Heart left ventricle (tissue), 16 donors: ENCODE results near the gene MGAT3. TPM values are rescaled to one million over a fixed set of nuclear protein-coding genes. Genes with fewer than 3 reads are reported as not detected.

Experiments
- ATAC-seq, 4 donors: fragments of 200-7000 bp; cut with Tn5 transposase; one replicate each; pipeline ENCODE4 v1.9.1; 2020 to 2022; ENCODE audit warnings: moderate library complexity in 4 of 4, mild to moderate bottlenecking in 3 of 4, moderate number of reproducible peaks in 1 of 4
- DNase-seq, 5 donors: peaks; one replicate each; pipeline ENCODE4 v3.0.0-alpha.2; 2020
- H3K27ac ChIP-seq, 12 donors: fragments of 200-600 bp; sonication (generic) in 4 of 12; one replicate each; pipeline versions ENCODE4 v1.5.0 to v1.8.0; 2016 to 2022; ENCODE audit warnings: mild to moderate bottlenecking in 2 of 12
- H3K27me3 ChIP-seq, 9 donors: fragments of 200-600 bp; sonication (generic) in 2 of 9; one replicate each; pipeline versions ENCODE4 v1.5.1 to v1.8.0; 2016 to 2022; ENCODE audit warnings: mild to moderate bottlenecking in 3 of 9
- H3K36me3 ChIP-seq, 9 donors: fragments of 200-600 bp; sonication (generic) in 2 of 9; one replicate each; pipeline versions ENCODE4 v1.5.0 to v1.8.0; 2018 to 2022; ENCODE audit warnings: mild to moderate bottlenecking in 2 of 9
- H3K4me1 ChIP-seq, 12 donors: fragments of 200-600 bp; sonication (generic) in 4 of 12; one replicate each; pipeline versions ENCODE4 v1.5.0 to v1.8.0; 2016 to 2022; ENCODE audit warnings: mild to moderate bottlenecking in 3 of 12
- H3K4me3 ChIP-seq, 12 donors: fragments of 200-600 bp; sonication (generic) in 4 of 12; one replicate each; pipeline versions ENCODE4 v1.5.0 to v1.8.0; 2017 to 2022; ENCODE audit warnings: mild to moderate bottlenecking in 9 of 12, moderate library complexity in 4 of 12
- H3K9me3 ChIP-seq, 12 donors: fragments of 200-600 bp; sonication (generic) in 4 of 12; one replicate each; pipeline versions ENCODE4 v1.5.0 to v1.8.0; 2016 to 2022; ENCODE audit warnings: mild to moderate bottlenecking in 1 of 12
- POLR2A ChIP-seq, 2 donors: fragments of 450-650 bp; IDR thresholded peaks; one replicate each; pipeline ENCODE4 v1.6.1; 2017; ENCODE audit warnings: antibody characterized with exemption in 2 of 2, mild to moderate bottlenecking in 2 of 2, moderate library complexity in 2 of 2
- WGBS, 4 donors: extraction: QIAGEN DNeasy Blood & Tissue Kit in 2 of 4; methylation state at CpG; one replicate each; pipeline versions ENCODE4 v1.1.5 to v1.1.7; 2013 to 2018; 5-methylcytosine and 5-hydroxymethylcytosine counted together
- intact Hi-C, 10 donors: fragments of 100-400 bp; cut with DNase I; formaldehyde crosslinking; loops; one replicate each; pipeline versions ENCODE4 v1.11.1 to v1.14.2; 2022
- polyA plus RNA-seq, 2 donors: library from polyadenylated mRNA; stranded (reverse); fragments of 200-250 nt; gene quantifications; one replicate each; pipeline ENCODE4 v1.2.3, GENCODE V29; 2013
- total RNA-seq, 9 donors: library from RNA; depleted of rRNA in 2 of 9; stranded (reverse); fragments of >200 nt in 2 of 9; fragmentation: NEBNext Ultra II Directional in 3 of 9; extraction: Animal tissue kit (Norgen Biotek cat#: 25700) in 3 of 9; gene quantifications; one replicate each; pipeline versions ENCODE4 v1.1.0 to v1.2.4, GENCODE V29; 2016 to 2023
- TF ChIP-seq, protein P1 (sequence below), 12 donors: fragments of 200-600 bp; sonication (generic) in 4 of 12; IDR thresholded peaks; one replicate each; pipeline versions ENCODE4 v1.5.0 to v1.8.0; 2018 to 2022; ENCODE audit warnings: antibody characterized with exemption in 12 of 12, mild to moderate bottlenecking in 5 of 12
- donor health status: ischemic (EF 13 %, LVEDD 7.1; RV severe dilation, severe dysfunction).
- donor health status: healthy with polysubstance abuse.
- donor health status: DM: no; HTN: yes; CAD: no.
- donor health status: DM: no; HTN: no; CAD: no.
- donor health status: ischemic (EF 25% LVEDD 6.9; RV normal size, moderate dysfunction).
- donor health status: ischemic (EF 25% LVEDD 5.7; RV mildly dilated, moderate dysfunction).
- donor health status: healthy.
- donor health status: DM: yes; HTN: yes; CAD: no.
- donor health status: ischemic (EF 35%, LVEDD 5.7; RV mildly dilated, moderate dysfunction).
- donor health status: nonischemic (EF 11% LVEDD 7.7; RV severe dilation, severe dysfunction).
- donor health status: DM: yes; HTN: yes; CAD: no.
- donor health status: PGD.
- donor health status: ischemic (EF 29% LVEDD 5.4; RV normal size, mild dysfunction).
- donor health status: nonischemic (EF 23%, LVEDD 6.1; RV moderate dilation, normal function).

The MGAT3 gene
- total and polyA plus RNA-seq, 11 donors = 2.2 to 9.9 (median 4.4) TPM

- Histone ChIP-seq H3K4me1 (peaks cover 7 to 81% (median 63%) of the 10 kb centered on the region in 12 donors), H3K36me3 (peaks cover 0 to 51% (median 27%) of the 10 kb centered on the region in 9 donors), H3K27ac (peak overlapping the region in 7 of 12 donors; percentile 6 to 76 (median 43)), H3K27me3 (no peaks in the 10 kb centered on the region), H3K9me3 (no peaks in the 10 kb centered on the region), H3K4me3 (peak overlapping the region in 9 of 12 donors; percentile 2 to 42 (median 26))
- TF ChIP-seq, protein P1, sequence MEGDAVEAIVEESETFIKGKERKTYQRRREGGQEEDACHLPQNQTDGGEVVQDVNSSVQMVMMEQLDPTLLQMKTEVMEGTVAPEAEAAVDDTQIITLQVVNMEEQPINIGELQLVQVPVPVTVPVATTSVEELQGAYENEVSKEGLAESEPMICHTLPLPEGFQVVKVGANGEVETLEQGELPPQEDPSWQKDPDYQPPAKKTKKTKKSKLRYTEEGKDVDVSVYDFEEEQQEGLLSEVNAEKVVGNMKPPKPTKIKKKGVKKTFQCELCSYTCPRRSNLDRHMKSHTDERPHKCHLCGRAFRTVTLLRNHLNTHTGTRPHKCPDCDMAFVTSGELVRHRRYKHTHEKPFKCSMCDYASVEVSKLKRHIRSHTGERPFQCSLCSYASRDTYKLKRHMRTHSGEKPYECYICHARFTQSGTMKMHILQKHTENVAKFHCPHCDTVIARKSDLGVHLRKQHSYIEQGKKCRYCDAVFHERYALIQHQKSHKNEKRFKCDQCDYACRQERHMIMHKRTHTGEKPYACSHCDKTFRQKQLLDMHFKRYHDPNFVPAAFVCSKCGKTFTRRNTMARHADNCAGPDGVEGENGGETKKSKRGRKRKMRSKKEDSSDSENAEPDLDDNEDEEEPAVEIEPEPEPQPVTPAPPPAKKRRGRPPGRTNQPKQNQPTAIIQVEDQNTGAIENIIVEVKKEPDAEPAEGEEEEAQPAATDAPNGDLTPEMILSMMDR (IDR thresholded peaks at IDR 0.05) = peak; percentile 94 to 99 (median 96)
- TF ChIP-seq POLR2A (IDR thresholded peaks at IDR 0.05) = no peak
- WGBS, 4 donors = 26 to 39% (median 30%) methylated on average over 23 to 32 of the region's 32 CpGs
- intact Hi-C loops = loop anchor here (2.0 to 10.0 kb wide), 13 partner anchors 32 to 357 kb away; partner anchors contain the start of genes RPL3 (in 5 of the 10) and SYNGR1 (in 4 of the 10)
- peak; percentile 89 to 96 (median 91) for DNase-seq
- ATAC-seq = peak; percentile 33 to 62 (median 47)
Observed at GRCh38 chr22:39528681-39529486, 72.1 kb downstream of the MGAT3 start.

DNA sequence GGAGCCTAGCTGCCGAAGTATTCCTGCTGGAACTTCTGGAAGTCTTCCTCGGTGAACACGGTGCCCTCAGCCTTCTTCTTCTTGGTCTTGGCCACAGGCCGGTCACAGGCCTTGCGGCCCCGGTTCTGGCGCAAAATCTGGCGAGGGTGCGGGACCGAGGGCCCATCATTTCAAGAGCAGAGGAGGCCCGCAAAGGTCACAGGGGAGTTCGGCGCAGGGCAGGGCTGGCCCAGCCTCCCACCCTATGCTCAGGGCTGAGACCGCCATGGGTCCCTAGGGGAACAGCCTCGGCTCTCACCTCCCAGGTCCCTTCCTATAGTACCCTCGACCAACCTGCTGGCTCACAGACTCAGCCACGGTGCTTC is 72.7 kb downstream of the MGAT3 start:
- peak overlapping the region in 8 of 12 donors; percentile 2 to 42 (median 24) for H3K4me3 ChIP-seq
- intact Hi-C loops = loop anchor here (2.0 to 10.0 kb wide), 13 partner anchors 33 to 357 kb away; partner anchors contain the start of genes RPL3 (in 5 of the 10) and SYNGR1 (in 4 of the 10)
- H3K4me1 ChIP-seq = peaks cover 7 to 77% (median 59%) of the 10 kb centered on the region in 12 donors
- no peaks in the 10 kb centered on the region for H3K9me3 ChIP-seq
- H3K27me3 ChIP-seq = no peaks in the 10 kb centered on the region
- peaks cover 0 to 45% (median 21%) of the 10 kb centered on the region in 9 donors for H3K36me3 ChIP-seq
- no peak for ATAC-seq
- DNase-seq = peak in 1 of 5 donors; percentile 37
- TF ChIP-seq, protein P1 (IDR thresholded peaks at IDR 0.05) = peak in 3 of 12 donors; percentile 20 to 43 (median 31)
- TF ChIP-seq POLR2A (IDR thresholded peaks at IDR 0.05) = no peak
- WGBS, 4 donors = 50 to 59% (median 58%) methylated on average over 10 to 17 of the region's 17 CpGs
- H3K27ac ChIP-seq = peak overlapping the region in 6 of 12 donors; percentile 6 to 76 (median 48)

- intact Hi-C loops = loop anchor here (5.0 to 10.0 kb wide), 7 partner anchors 188 to 1107 kb away; partner anchors contain the start of genes ADSL (in 9 of the 10) and MRTFA (in 1 of the 10)
- ATAC-seq = no peak
- DNase-seq = no peak
- peak overlapping the region in 3 of 12 donors; percentile 54 to 76 (median 58) for H3K27ac ChIP-seq
- H3K9me3 ChIP-seq = no peaks in the 10 kb centered on the region
- TF ChIP-seq, protein P1 (IDR thresholded peaks at IDR 0.05) = no peak
- no peak for TF ChIP-seq POLR2A (IDR thresholded peaks at IDR 0.05)
- H3K4me1 ChIP-seq = peaks cover 7 to 76% (median 55%) of the 10 kb centered on the region in 12 donors
- peaks cover 0 to 39% (median 16%) of the 10 kb centered on the region in 9 donors for H3K36me3 ChIP-seq
- 80 to 86% (median 85%) methylated on average over 6 of the region's 6 CpGs for WGBS, 4 donors
- no peaks in the 10 kb centered on the region for H3K27me3 ChIP-seq
- H3K4me3 ChIP-seq = no peak overlapping the region
Observed at GRCh38 chr22:39530116-39530515, 73.3 kb downstream of the MGAT3 start.
